CD4-positive, alpha-beta T cell treated with Interleukin-2 at 100 ng/mL for 4 hours (primary cell): ENCODE results near the gene RNF126.
"Not testable (repeated sequence)": the region's sequence is repeated elsewhere in the genome, so short reads cannot be mapped to it uniquely, and the experiment has no call there.

Experiments used
- DNase-seq: peaks from one replicate; pipeline ENCODE4 v3.0.0-alpha.2; 2020; ENCODE audit warnings: low spot score

The RNF126 gene

DNA sequence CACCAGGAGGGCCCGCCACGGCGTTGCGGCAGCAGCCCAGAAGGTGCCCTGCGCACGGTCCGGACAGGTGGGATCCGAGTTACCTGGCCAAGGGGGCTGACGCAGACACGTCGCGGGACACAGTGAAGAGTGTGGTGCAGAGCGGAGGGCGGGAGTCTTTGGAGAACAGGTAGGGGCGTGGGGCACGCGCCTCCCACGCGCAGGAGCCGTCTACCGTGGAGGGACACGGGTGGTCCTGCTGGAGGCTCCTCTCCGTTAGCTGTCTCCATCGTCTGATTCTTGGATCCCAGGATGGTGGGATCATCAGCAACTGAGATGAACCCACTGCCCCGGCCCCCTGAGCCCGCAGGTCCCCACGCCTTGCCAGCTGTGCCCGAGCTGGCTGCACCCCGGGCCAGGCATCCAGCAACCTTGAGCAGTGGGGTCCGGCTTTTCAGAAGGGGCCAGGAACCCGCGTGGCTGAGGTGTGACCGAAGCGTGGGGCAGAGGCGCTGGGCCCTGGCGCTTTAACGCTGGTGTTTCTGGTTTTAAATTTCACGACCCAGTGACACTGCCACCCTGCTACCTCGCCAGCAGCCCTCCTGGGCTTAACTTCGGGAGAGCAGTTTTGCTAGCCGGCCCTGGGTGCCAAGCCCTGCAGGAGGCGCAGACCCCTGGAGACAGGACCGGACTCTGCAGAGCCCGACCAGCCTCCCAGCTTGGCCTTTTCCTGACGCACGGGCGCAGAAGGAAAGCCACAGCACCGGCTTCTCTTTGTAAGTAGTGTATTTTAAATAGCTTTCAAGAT lies 16.0 kb downstream of the RNF126 start:
- DNase-seq: no peak

DNA sequence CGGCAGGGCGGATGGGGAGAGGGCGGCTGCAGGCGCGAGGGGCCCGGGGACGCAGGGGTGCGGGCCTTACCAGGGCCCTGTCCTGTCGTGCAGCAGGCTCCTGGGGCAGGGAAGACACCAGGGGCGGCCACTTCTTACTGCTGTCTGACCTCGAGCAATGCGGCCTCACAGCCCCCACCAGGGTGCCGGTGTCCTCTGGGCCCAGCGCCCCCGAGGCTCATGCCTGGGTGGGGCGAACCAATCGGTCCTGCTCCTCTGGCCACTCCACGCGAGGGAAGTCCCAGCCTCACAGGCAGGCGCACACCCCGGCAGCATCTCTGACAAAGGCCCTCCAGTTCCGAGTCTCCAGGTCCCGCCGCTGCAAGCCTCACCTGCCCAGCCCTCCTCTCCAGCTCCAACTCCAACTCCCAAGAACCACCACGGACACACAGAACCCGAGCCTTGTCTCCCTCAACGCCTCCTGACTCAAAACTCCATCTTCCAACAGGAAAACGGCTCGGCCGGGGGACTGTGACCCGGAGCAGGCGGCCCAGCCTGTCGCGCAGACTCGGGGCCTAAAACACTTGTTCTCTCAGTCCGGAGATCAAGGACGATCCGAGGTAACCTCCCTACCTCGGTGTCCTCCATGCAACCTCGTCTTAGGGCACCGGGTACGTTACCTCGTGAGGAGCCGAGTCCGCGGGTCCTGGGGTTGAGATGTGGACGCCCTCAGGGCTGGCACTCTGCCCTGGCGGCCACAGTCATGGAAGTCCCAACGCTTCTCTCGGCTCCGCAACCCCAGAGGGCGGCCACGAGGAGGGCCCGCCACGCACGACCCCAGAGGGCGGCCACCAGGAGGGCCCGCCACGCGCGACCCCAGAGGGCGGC lies 16.9 kb downstream of the RNF126 start:
- no peak for DNase-seq

DNA sequence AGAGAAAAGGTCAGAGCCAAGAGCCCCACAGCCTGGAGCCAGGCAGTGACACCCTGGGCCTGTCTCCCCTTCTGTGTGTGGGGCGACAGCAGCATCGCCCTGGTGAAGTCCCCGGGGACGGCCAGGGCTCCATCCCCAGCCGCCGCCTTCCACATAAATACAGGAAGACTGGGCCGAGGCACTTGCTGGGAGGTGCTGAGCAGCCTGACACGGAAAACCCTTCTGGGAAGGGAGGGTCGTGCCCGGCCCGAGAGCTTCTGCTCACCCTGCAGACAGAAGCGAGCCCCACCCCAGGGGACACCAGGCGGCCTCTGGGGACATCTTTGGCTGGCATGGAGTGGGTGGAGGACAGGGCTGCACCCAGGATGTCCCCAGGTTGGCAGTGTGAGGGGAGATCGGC lies 18.2 kb downstream of the RNF126 start:
- DNase-seq: no peak

DNA sequence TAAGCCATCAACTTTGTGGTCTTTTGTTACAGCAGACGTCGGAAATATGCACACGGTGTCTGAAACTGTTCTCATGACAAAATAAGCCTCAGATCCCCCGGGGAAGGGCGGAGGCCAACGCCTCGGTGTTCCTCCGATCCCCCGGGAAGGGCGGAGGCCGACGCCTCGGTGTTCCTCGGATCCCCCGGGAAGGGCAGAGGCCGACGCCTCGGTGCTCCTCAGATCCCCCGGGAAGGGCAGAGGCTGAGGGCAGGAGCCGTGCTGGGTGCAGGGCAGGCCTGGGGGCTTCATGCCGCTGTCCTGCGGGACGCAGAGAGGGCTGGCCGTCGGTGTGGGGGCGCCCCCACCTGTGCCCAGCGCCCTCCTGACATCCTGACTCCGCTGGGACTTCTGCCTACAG lies 18.7 kb downstream of the RNF126 start:
- no peak for DNase-seq

DNA sequence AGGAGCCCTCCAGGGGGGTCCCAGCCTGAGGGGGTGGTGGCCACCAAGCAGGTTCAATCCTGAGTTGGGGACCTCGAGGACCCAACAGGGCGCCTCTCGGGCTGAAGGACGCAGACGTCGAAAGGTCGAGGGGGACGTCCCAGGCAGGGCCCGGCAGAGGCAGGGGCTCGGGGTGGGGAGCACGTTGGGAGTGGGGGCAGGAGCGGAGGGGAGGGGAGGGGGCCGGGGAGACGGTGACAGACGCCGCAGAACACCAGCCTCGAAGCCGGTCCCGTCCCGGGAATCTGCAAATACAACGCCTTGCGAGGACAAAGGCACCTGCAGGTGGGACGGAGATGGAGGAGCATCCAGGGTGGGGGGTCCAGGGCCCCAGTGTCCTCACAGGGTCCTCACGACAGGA lies 19.3 kb downstream of the RNF126 start:
- no peak for DNase-seq

DNA sequence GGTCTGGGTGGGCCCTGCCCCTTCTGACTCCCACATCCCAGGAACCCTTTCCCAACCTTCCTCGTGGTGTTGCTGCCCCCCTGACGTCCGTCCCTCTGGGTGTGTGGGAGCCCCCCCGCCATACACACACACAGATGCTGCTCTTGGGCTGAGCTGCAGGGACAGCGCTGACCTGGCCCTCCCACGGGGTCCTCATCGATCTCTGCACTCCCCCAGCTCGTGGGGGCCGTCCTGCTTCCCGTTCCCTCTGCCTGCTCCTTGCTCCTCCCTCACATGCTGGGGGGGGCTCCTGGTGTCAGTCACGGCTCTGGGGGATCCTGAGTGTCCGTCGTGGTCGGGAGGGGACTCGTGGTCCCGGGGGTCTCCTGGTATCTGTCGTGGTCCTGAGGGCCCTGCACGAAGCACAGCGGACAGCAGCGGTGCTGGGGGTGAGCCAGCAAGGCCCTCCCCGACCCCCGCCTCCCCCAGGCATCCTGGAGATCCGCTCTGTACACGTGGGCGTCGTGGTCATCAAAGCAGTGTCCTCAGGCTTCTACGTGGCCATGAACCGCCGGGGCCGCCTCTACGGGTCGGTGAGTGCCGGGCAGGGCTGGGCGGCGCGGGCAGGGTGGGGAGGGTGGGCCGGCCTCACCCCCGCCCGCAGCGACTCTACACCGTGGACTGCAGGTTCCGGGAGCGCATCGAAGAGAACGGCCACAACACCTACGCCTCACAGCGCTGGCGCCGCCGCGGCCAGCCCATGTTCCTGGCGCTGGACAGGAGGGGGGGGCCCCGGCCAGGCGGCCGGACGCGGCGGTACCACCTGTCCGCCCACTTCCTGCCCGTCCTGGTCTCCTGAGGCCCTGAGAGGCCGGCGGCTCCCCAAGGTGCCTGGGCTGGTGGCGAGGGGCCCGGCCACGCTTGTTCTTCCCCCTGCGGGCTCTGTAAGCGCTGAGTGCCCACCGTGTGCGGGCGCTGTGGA lies 20.0 kb downstream of the RNF126 start:
- no peak for DNase-seq

DNA sequence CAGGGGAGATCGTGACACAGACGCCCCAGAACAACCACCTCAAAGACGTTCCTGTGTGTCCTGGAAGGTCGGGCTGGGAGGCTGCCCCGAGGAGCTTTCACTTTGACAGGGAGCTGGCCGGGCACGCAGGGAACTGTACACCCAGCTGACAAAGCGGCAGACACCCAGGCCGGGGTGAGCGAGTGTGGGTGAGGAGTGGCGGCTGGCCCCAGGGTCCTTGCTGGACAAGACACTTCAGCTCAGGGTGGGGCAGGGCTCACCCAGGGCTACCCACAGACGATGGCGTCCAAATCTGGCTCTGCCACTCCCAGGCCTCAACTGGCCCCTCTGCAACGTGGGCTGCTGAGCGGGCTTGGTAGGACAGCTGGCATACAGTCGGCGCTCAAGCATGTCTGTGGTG lies 21.3 kb downstream of the RNF126 start:
- DNase-seq: no peak

DNA sequence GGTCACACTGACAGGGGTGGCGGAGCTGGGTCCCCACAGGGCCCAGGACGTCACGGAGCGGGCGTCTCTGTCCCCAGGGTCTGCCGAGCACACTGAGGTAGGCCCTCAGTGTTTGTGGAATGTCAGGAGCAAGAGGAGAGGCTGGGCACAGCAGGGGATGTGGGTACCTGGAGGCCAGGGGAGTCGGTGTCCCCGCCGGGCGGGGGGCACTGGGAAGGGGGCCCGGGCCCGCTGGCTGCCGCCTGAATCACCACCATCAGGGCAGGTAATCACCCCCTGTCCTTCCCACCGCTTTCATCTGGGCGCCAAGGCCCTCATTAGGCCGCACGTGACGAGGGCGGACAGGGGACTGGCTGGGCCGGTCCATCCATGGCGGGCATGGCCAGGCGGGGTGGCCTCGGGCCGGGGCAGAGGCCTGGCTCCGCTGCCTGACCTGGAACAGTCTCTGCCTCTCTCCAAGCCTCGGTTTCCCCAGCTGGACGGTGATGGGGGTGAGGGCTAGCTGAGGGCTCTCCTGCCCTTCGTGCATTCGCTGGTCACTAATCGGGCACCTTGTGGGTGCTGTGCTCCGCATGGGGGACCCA lies 22.3 kb downstream of the RNF126 start:
- DNase-seq: no peak

DNA sequence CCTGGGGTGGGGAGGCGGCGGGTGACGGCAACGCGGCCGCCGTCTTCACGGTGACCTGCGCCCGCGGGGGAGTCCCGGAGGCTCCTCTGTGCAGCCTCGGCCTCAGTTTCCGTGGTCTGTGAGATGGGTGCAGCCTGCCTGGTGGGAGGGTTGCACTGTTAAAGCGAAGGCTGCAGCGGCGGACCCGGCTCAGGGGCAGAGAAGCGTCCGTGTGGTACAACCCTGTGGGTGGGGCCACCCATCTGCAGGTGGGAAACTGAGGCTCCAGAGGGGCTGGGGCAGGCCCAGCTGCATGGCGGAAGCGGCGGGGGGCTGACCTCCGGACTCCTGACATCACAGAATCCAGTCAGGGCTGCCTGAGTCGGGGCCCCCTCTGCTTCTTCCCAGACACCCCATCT lies 22.9 kb downstream of the RNF126 start:
- no peak for DNase-seq

DNA sequence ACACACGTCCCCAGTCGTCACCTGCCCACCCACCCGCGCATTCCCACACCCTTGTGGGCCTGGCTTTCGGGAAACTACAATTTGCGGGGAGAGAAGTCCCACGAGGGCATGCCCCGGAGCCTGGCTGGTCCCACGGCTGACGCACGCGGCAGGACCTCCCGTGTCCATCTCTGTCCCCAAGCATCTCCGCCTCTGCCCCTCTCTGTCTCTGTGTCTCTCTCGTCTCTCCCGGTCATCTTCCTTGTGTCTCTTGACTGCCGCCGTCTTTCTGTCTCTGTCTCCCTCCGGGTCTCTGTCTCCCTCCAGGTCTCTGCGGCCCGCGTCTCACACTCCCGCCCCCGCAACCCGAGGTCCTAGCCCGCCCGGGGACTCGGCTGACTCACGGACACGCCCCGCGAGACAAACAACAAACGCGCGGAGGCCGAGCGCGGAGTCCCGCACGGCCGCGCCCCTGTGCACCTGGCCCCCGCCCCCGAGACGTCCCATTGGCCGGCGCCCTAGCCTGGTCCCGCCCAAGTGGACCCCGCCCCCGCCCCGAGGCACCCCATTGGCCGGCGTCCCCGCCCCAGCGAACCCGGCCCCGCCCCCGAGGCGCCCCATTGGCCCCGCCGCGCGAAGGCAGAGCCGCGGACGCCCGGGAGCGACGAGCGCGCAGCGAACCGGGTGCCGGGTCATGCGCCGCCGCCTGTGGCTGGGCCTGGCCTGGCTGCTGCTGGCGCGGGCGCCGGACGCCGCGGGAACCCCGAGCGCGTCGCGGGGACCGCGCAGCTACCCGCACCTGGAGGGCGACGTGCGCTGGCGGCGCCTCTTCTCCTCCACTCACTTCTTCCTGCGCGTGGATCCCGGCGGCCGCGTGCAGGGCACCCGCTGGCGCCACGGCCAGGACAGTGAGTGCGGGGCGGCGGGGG lies 23.5 kb downstream of the RNF126 start, which contains the start of gene FGF22:
TSS of gene FGF22 (plus strand) at position 627 of the 908 bp plus-strand sequence. CDS start at position 674, 47 bp downstream.
- peak; percentile 96 for DNase-seq

DNA sequence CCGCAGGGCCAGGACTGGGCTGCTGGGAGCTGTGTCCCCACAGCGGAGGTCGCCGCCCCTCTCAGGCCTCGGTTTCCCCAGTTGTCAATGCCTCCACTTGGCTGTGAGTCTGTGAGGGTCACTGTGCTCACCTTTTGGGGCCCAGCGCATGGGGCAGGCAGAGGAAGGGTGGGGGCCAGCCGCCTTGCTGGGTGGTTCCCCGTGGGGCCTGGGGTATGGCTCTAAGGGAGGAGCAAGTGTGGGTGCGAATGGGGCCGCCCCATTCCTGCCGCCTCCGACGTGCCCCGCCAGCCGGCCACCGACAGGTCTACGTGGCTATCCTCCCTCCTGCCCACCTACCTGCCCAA lies 24.1 kb downstream of the RNF126 start:
- no peak for DNase-seq

DNA sequence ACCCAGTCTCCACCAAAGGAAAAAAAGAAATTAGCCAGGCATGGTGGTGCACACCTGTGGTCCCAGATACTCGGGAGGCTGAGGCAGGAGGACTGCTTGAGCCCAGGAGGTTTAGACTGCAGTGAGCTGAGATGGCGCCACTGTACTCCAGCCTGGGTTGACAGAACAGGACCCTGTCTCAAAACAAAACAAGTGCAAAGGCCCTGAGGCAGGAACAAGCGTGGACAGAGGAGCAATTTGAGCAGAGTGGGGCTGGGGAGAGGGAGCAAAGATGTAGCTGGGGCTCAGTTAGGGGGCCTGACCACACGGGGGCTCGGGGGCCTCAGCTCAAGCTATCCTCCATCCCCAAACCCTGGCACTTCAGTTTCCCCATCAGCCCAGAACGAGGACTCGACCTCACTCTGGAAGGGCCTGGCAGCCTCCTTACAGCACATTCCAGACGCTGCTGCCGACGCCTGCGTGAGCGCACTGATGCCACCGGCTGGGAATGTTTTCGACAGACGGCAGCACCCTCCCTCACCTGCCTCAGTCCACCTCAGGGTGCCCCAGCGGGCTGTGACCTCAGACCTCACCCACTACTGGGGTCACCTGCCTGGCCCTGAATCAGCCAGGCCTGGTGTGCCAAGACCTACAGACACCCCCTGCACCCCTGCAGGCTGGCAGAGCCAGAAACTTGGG lies 27.9 kb downstream of the RNF126 start:
- DNase-seq: no peak

DNA sequence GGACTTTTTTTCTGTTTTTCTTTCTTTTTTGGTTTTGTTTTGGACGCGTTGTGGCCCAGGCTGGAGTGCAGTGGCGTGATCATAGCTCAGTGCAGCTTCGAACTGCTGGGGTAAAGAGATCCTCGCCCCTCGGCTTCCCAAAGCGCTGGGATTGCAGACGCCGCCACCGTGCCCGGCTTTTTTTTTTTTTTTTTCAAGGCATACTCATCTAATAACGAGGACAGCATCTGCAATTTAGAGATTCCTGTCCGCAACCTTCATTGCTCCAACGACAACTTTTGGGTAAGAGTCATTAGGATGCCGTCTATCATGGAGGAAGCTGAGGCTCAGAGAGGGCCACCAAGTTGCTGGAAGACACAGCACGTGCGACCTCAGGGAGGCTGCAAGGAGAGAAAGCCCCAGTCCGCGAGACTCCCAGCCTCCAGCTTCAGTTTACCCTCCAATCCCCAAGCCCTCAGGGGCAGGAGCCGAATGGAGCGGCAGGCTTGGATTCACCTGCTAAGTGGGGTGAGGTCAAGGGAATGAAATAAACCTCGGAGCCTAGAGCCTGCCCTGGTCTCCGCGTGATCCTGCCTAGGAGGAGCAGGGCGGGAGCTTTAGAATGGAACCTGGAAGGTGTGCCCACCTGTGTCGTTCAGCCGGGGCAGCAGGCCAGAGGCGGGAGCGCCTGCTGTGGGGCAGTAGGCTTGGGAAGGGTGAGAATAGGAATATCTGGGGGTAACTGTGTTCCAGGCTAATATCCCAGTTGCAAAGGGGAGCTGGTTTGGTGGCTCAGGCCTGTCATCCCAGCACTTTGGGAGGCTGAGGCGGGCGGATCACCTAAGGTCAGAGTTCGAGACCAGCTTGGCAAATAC lies 29.0 kb downstream of the RNF126 start:
- no peak for DNase-seq

DNA sequence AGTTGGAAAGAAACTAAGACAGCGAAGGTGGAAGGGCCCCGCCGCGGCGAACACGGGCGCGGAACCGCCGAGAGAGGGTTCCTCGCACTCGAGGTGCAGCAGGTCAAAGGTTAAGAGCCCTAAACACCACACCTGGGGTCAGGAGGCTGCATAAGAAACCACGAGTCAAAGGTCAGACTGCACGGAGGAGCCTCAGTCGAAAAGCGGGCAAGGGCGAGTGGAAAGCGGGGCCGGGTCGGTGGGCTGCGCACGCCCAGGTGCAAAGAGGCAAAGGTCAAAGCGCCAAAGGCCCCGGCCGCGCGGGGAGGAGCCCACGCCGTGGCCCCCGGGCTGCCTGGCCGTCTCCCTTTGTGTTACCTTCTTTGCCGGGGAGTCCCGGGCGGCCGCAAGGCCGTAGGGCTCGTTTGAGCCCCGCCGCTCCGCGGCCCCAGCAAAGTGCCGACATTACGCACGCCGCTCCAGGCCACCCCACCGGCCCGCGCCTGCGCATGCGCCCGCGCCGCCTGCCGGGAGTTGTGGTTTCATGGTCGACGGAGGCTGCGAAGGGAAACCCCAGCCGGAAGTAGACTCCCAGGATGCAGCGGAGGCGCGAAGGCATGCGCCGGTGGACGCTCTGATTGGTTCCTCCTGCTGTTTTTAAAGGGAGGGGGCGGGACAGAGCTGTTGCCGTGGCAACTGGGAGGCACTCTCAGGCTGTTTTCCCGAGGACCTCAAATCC lies 29.8 kb downstream of the RNF126 start, which contains the start of gene POLRMT:
TSS of gene POLRMT (minus strand) at position 470 of the 718 bp plus-strand sequence. CDS start at position 445, 25 bp downstream.
- DNase-seq: peak; percentile 98

DNA sequence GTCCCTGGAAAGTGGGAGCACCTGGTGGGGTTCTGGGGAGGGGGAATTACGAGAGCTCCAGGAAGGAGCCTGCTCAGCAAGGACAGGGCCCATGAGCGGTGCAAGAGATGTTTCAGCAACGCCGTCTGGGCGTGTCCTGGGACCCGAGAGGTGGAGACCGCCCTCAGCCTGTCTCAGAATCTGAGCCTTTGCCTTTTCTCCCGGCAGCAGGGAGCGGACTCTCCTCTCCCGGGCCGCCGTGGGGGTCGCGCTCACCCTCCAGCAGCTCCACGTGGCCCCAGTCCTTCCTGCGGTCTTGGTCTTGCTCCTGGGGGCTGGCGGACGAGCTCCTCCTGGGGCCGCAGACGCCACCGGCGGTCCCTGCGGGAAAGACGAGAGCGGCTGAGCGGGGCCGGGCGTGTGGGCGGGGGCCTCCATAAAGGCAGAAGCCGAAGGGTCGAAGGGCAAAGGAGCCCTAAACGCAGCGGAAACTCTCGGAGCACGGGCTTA lies 30.4 kb downstream of the RNF126 start:
- DNase-seq: no peak

DNA sequence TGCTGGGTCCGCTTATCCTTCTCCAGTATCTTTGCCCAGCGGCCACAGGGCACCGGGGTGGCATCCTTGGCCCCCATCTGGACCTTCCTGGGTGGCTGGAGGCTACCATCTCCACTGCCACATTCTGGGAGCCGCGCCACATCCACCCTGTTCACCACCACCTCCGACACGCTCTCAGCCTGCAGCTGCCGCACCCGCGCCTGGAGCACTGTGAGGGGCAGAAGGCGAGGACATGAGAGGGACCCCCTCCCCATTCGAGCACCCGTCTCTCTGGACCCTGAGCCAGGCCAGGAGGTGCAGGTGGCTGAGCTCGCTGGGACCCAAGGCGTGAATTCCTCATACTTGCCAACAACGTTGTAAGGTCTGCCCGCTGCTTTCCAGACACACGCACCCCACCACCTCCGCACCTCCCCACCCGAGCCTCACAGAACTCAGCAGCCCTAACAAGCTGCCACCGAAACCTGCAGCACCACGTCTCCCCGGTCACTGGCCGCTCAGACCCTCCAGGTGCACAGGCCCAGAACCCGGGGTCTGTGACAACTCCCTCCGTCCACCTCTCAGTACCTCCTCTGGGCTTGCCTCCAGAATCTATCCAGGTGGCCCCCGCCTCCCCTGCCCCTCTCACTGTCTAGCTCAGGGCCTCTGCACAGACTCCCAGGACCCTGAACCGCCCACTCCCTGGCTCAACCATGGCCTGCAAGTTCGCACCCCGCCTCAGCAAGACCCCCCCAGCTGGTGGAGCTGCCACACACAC lies 32.9 kb downstream of the RNF126 start:
- no peak for DNase-seq

DNA sequence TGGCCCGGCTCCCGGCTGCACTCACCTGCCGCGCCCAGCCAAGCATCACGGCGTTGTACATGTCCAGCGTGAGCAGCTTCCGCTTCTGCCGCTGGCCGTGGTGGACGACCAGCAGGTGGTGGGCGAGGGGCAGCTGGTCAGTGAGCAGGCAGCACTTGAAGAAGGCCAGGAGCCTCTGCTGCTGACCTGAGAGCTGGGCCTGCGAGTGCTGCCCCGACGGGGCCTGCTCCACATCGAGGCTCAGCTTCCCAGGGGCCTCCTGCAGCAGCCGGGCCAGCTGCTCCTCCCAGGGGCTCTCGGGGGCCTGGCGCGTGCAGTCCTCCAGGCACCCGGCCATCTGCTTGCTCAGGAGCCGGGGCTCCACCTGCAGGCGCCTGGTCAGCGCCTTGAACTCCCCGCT lies 33.5 kb downstream of the RNF126 start:
- not testable (repeated sequence) for DNase-seq
